HepG2 (cell line): Measurements from ENCODE around the gene SMIM13. TPM values are rescaled to one million over a fixed set of nuclear protein-coding genes. Genes with fewer than 3 reads are reported as not detected.

Experiments
- CCAR2 ChIP-seq: fragments of 200-400 bp; formaldehyde crosslinking; optimal IDR thresholded peaks from 2 replicates; pipeline ENCODE3; 2018; ENCODE audit warnings: low read depth, mild to moderate bottlenecking, low read length, moderate library complexity
- FOXC1 ChIP-seq: sonication (generic); formaldehyde crosslinking; IDR thresholded peaks from 2 replicates; pipeline ENCODE4 v1.8.0; 2022; ENCODE audit warnings: mild to moderate bottlenecking, missing genetic modification reagents, borderline replicate concordance
- FOXM1 ChIP-seq: sonication (generic); formaldehyde crosslinking; IDR thresholded peaks from 2 replicates; pipeline ENCODE4 v1.5.0; 2020; ENCODE audit warnings: missing genetic modification reagents
- POLR2AphosphoS5 ChIP-seq: IDR thresholded peaks from 2 replicates; pipeline ENCODE4 v1.6.1; 2012; ENCODE audit warnings: low read depth, low read length
- TAF1 ChIP-seq: sonication (generic); formaldehyde crosslinking; IDR thresholded peaks from 2 replicates; pipeline ENCODE4 v1.4.0; 2020; ENCODE audit warnings: missing genetic modification reagents
- ZBTB8A ChIP-seq: sonication (generic); formaldehyde crosslinking; IDR thresholded peaks from 2 replicates; pipeline ENCODE4 v1.4.0; 2020; ENCODE audit warnings: mild to moderate bottlenecking, low read depth, missing genetic modification reagents, borderline replicate concordance
- ZFP36L2 ChIP-seq: sonication (generic); formaldehyde crosslinking; IDR thresholded peaks from 2 replicates; pipeline ENCODE4 v1.4.0; 2020; ENCODE audit warnings: missing genetic modification reagents
- ZKSCAN8 ChIP-seq: IDR thresholded peaks from 2 replicates; pipeline ENCODE4 v1.6.1; 2016; ENCODE audit warnings: borderline replicate concordance, missing genetic modification reagents, missing compliant biosample characterization
- ZNF225 ChIP-seq: sonication (generic); formaldehyde crosslinking; IDR thresholded peaks from 2 replicates; pipeline ENCODE4 v1.4.0; 2020; ENCODE audit warnings: mild to moderate bottlenecking, missing genetic modification reagents
- ZNF564 ChIP-seq: sonication (generic); formaldehyde crosslinking; IDR thresholded peaks from 2 replicates; pipeline ENCODE4 v1.8.1; 2023; ENCODE audit warnings: mild to moderate bottlenecking, missing genetic modification reagents
- ZNF660 ChIP-seq: sonication (generic); formaldehyde crosslinking; IDR thresholded peaks from 2 replicates; pipeline ENCODE4 v1.5.1; 2020; ENCODE audit warnings: mild to moderate bottlenecking, low read depth, missing genetic modification reagents, borderline replicate concordance
- ZNF782 ChIP-seq: sonication (generic); formaldehyde crosslinking; IDR thresholded peaks from 2 replicates; pipeline ENCODE4 v1.4.0; 2020; ENCODE audit warnings: missing genetic modification reagents, mild to moderate bottlenecking, borderline replicate concordance
- polyA plus RNA-seq, 8 experiments: library from polyadenylated mRNA; depleted of rRNA in 3 of 8; stranded (reverse) in 7 of 8; unstranded in 1 of 8; fragments of >200 nt; fragmentation: Illumina TruSeq in 4 of 8; extraction: Trizol in 4 of 8; gene quantifications; 2 replicates each; pipeline versions ENCODE4 v1.2.1 to v1.2.3, GENCODE V29; 2011 to 2016; ENCODE audit warnings: low read depth in 4 of 8, missing spikeins in 1 of 8, mixed read lengths in 1 of 8; ENCODE audit not compliant: insufficient read depth in 1 of 8
- total RNA-seq, 5 experiments: library from RNA; depleted of rRNA; stranded (reverse); fragments of >200 nt; fragmentation: Illumina TruSeq; extraction: Trizol; gene quantifications; 2 replicates each; pipeline ENCODE4 v1.2.3, GENCODE V29; 2016; ENCODE audit warnings: low read depth in 1 of 5
- TF ChIP-seq, protein P1 (sequence below): sonication (generic); formaldehyde crosslinking; IDR thresholded peaks from 2 replicates; pipeline ENCODE4 v1.4.0; 2020; ENCODE audit warnings: missing genetic modification reagents, borderline replicate concordance
- TF ChIP-seq, protein P2 (sequence below): sonication (generic); formaldehyde crosslinking; IDR thresholded peaks from 2 replicates; pipeline ENCODE4 v1.5.1; 2020; ENCODE audit warnings: mild to moderate bottlenecking, missing genetic modification reagents
- TF ChIP-seq, protein P3 (sequence below): sonication (generic); formaldehyde crosslinking; IDR thresholded peaks from 2 replicates; pipeline ENCODE4 v1.5.0; 2020; ENCODE audit warnings: missing genetic modification reagents
- TF ChIP-seq, protein P4 (sequence below): sonication (generic); formaldehyde crosslinking; IDR thresholded peaks from 2 replicates; pipeline ENCODE4 v1.5.0; 2020; ENCODE audit warnings: mild to moderate bottlenecking, missing genetic modification reagents
- TF ChIP-seq, protein P5 (sequence below): IDR thresholded peaks from 2 replicates; pipeline ENCODE4 v1.6.1; 2018; ENCODE audit warnings: missing genetic modification reagents

Gene SMIM13
- total and polyA plus RNA-seq, 2 of the 13 experiments (the other 11 are each of a cell fraction or from before 2014, with no cell fraction given): 2.7 to 10.2 TPM

DNA sequence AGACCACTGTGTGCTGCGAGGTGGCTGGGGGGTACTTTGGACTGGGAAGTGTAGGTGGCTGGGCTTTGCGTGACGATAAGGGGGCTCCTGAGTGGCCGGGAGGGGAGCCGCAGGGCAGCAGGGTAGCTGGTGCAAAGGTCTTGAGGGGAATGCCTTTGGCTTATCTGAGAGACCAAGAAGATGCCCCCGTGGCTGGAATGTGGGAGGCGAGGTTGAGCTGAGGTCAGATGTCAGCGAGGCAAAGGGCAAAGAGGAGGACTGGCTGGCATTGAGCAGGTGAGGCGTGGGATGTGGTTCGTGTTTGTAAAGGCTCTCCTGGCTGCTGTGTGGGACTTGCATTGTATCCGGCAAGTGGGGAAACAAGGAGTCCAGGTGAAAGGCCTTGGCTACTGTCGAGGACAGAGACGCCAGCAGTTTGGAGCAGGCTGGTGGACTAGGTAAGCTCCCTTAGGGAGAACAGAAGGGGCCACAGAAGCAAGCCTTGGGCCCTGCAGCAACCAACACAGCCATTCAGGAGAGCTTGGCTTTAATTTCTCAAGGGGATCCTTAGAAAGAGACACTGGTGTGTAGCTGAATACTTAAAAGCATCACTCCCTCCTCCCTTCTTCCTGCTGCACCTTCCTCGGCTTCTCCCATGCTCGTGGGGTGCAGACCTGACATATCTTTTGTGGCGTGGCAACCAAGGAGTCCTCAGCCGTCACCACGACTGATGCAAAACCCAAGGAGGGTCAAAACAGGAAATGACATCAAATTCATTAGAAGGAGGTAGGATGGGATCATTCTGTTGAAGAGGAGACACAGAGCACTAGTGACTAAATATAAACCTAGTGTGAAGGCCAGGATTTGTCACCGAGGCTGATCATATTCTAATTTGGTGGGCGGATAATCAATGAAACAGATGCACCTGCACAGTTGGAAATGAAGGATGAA is 71.3 kb downstream of the SMIM13 start (continued):
- TF ChIP-seq ZBTB8A (CRISPR knock-in tag) (no peak), CCAR2 (no peak), FOXC1 (0 out of 2 replicates have a peak, but pooled peaks have one; percentile 25), ZKSCAN8 (CRISPR knock-in tag) (no peak), ZNF782 (CRISPR knock-in tag) (no peak; the same call in 1 of the 2 replicates), FOXM1 (CRISPR knock-in tag) (no peak), TAF1 (no peak), ZNF660 (CRISPR knock-in tag) (no peak), ZFP36L2 (CRISPR knock-in tag) (no peak), ZNF225 (CRISPR knock-in tag) (no peak), POLR2AphosphoS5 (no peak), ZNF564 (CRISPR knock-in tag) (no peak)
- TF ChIP-seq, protein P1, sequence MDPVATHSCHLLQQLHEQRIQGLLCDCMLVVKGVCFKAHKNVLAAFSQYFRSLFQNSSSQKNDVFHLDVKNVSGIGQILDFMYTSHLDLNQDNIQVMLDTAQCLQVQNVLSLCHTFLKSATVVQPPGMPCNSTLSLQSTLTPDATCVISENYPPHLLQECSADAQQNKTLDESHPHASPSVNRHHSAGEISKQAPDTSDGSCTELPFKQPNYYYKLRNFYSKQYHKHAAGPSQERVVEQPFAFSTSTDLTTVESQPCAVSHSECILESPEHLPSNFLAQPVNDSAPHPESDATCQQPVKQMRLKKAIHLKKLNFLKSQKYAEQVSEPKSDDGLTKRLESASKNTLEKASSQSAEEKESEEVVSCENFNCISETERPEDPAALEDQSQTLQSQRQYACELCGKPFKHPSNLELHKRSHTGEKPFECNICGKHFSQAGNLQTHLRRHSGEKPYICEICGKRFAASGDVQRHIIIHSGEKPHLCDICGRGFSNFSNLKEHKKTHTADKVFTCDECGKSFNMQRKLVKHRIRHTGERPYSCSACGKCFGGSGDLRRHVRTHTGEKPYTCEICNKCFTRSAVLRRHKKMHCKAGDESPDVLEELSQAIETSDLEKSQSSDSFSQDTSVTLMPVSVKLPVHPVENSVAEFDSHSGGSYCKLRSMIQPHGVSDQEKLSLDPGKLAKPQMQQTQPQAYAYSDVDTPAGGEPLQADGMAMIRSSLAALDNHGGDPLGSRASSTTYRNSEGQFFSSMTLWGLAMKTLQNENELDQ: no peak
- TF ChIP-seq, protein P2, sequence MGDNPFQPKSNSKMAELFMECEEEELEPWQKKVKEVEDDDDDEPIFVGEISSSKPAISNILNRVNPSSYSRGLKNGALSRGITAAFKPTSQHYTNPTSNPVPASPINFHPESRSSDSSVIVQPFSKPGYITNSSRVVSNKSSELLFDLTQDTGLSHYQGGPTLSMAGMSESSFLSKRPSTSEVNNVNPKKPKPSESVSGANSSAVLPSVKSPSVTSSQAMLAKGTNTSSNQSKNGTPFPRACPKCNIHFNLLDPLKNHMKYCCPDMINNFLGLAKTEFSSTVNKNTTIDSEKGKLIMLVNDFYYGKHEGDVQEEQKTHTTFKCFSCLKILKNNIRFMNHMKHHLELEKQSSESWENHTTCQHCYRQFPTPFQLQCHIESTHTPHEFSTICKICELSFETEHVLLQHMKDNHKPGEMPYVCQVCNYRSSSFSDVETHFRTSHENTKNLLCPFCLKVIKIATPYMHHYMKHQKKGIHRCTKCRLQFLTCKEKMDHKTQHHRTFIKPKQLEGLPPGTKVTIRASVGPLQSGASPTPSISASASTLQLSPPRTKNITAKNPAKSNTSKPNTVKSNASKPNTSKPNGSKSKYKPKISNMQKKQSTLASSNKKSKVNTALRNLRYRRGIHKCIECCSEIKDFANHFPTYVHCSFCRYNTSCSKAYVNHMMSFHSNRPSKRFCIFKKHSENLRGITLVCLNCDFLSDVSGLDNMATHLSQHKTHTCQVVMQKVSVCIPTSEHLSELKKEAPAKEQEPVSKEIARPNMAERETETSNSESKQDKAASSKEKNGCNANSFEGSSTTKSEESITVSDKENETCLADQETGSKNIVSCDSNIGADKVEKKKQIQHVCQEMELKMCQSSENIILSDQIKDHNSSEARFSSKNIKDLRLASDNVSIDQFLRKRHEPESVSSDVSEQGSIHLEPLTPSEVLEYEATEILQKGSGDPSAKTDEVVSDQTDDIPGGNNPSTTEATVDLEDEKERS: no peak
- TF ChIP-seq, protein P3, sequence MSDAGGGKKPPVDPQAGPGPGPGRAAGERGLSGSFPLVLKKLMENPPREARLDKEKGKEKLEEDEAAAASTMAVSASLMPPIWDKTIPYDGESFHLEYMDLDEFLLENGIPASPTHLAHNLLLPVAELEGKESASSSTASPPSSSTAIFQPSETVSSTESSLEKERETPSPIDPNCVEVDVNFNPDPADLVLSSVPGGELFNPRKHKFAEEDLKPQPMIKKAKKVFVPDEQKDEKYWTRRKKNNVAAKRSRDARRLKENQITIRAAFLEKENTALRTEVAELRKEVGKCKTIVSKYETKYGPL (CRISPR knock-in tag): no peak
- TF ChIP-seq, protein P4, sequence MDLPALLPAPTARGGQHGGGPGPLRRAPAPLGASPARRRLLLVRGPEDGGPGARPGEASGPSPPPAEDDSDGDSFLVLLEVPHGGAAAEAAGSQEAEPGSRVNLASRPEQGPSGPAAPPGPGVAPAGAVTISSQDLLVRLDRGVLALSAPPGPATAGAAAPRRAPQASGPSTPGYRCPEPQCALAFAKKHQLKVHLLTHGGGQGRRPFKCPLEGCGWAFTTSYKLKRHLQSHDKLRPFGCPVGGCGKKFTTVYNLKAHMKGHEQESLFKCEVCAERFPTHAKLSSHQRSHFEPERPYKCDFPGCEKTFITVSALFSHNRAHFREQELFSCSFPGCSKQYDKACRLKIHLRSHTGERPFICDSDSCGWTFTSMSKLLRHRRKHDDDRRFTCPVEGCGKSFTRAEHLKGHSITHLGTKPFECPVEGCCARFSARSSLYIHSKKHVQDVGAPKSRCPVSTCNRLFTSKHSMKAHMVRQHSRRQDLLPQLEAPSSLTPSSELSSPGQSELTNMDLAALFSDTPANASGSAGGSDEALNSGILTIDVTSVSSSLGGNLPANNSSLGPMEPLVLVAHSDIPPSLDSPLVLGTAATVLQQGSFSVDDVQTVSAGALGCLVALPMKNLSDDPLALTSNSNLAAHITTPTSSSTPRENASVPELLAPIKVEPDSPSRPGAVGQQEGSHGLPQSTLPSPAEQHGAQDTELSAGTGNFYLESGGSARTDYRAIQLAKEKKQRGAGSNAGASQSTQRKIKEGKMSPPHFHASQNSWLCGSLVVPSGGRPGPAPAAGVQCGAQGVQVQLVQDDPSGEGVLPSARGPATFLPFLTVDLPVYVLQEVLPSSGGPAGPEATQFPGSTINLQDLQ (CRISPR knock-in tag): no peak
- TF ChIP-seq, protein P5, sequence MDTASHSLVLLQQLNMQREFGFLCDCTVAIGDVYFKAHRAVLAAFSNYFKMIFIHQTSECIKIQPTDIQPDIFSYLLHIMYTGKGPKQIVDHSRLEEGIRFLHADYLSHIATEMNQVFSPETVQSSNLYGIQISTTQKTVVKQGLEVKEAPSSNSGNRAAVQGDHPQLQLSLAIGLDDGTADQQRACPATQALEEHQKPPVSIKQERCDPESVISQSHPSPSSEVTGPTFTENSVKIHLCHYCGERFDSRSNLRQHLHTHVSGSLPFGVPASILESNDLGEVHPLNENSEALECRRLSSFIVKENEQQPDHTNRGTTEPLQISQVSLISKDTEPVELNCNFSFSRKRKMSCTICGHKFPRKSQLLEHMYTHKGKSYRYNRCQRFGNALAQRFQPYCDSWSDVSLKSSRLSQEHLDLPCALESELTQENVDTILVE (CRISPR knock-in tag): no peak
